AML-193 (cell line): Measurements from ENCODE around the gene HAT1.

Experiments used
- DNase-seq, 2 experiments: peaks; one replicate each; lab custom pipeline; 2025; lab: John Stamatoyannopoulos, UW

HAT1 gene

GRCh38 chr2:171919453-171919852 is 2.8 kb upstream of the HAT1 start:
- DNase-seq, result no peak

- DNase-seq, result no peak
Measured at GRCh38 chr2:171921970-171922229, 361 bp upstream of the HAT1 start.

- peak; percentile 13 to 27 for DNase-seq
Measured at GRCh38 chr2:171923206-171923605, 945 bp downstream of the HAT1 start.

- peak; percentile 32 to 42 for DNase-seq
Measured at GRCh38 chr2:171924170-171924942, 2.1 kb downstream of the HAT1 start.

- DNase-seq, result no peak
Measured at GRCh38 chr2:171930385-171930784, 8.1 kb downstream of the HAT1 start.

GRCh38 chr2:171939058-171939742 is 16.9 kb downstream of the HAT1 start:
- DNase-seq, result no peak

- peak in 1 of 2 experiments; percentile 10 for DNase-seq
Measured at GRCh38 chr2:171939743-171940071, 17.4 kb downstream of the HAT1 start.

- DNase-seq, result no peak
Measured at GRCh38 chr2:171941316-171941699, 19.0 kb downstream of the HAT1 start.

GRCh38 chr2:171943869-171944268 is 21.6 kb downstream of the HAT1 start:
- no peak for DNase-seq

GRCh38 chr2:171952276-171952675 is 30.0 kb downstream of the HAT1 start:
- DNase-seq, result no peak

- DNase-seq, result no peak
Measured at GRCh38 chr2:171952748-171953147, 30.5 kb downstream of the HAT1 start.

- peak; percentile 94 to 95 for DNase-seq
Measured at GRCh38 chr2:171956135-171956825, 34.0 kb downstream of the HAT1 start.

- peak; percentile 13 to 39 for DNase-seq
Measured at GRCh38 chr2:171957061-171957460, 34.8 kb downstream of the HAT1 start.

GRCh38 chr2:171958475-171958874 is 36.2 kb downstream of the HAT1 start:
- DNase-seq, result peak; percentile 81 to 91

- no peak for DNase-seq
Measured at GRCh38 chr2:171959998-171960397, 37.7 kb downstream of the HAT1 start.

- DNase-seq, result no peak
Measured at GRCh38 chr2:171960570-171960969, 38.3 kb downstream of the HAT1 start.

- no peak for DNase-seq
Measured at GRCh38 chr2:171963198-171963597, 40.9 kb downstream of the HAT1 start.

GRCh38 chr2:171964308-171964707 is 42.0 kb downstream of the HAT1 start:
- no peak for DNase-seq

GRCh38 chr2:171965238-171965637 is 43.0 kb downstream of the HAT1 start:
- no peak for DNase-seq

- DNase-seq, result no peak
Measured at GRCh38 chr2:171965661-171966060, 43.4 kb downstream of the HAT1 start.

- no peak for DNase-seq
Measured at GRCh38 chr2:171966235-171966634, 44.0 kb downstream of the HAT1 start.

- no peak for DNase-seq
Measured at GRCh38 chr2:171966688-171967087, 44.4 kb downstream of the HAT1 start.

GRCh38 chr2:171968509-171968908 is 46.2 kb downstream of the HAT1 start:
- DNase-seq, result no peak
